BE2C (cell line): ENCODE results near the gene FHAD1.

ENCODE experiments used
- DNase-seq: peaks from one replicate; pipeline ENCODE4 v3.0.0-alpha.2; 2020
- H3K27me3 ChIP-seq: fragments of 250-450 bp; sonication (Bioruptor Pico); 2 replicates; pipeline ENCODE4 v1.5.1; 2020; ENCODE audit warnings: mild to moderate bottlenecking
- H3K36me3 ChIP-seq: fragments of 250-450 bp; sonication (Bioruptor Pico); 2 replicates; pipeline ENCODE4 v1.5.1; 2020; ENCODE audit warnings: mild to moderate bottlenecking
- H3K4me1 ChIP-seq: fragments of 250-450 bp; sonication (Bioruptor Pico); 2 replicates; pipeline ENCODE4 v1.5.1; 2020
- H3K4me3 ChIP-seq: 2 replicates; pipeline ENCODE4 v1.5.1; 2011; ENCODE audit warnings: low read depth, low read length
- H3K9me3 ChIP-seq: fragments of 250-450 bp; sonication (Bioruptor Pico); 2 replicates; pipeline ENCODE4 v1.5.1; 2020
- CTCF ChIP-seq: IDR thresholded peaks from 2 replicates; pipeline ENCODE4 v1.5.1; 2012; ENCODE audit warnings: mild to moderate bottlenecking, low read depth, low read length

Gene FHAD1

GRCh38 chr1:15345705-15346345, 98.8 kb downstream of the FHAD1 start:
- DNase-seq = no peak
- TF ChIP-seq CTCF = no peak
- Histone ChIP-seq H3K4me1 (no peaks in the 10 kb centered on the region), H3K9me3 (no peaks in the 10 kb centered on the region), H3K36me3 (no peaks in the 10 kb centered on the region), H3K27me3 (no peaks in the 10 kb centered on the region), H3K4me3 (no peak overlapping the region)

GRCh38 chr1:15346346-15347030, 99.5 kb downstream of the FHAD1 start:
- Histone ChIP-seq H3K4me3 (no peak overlapping the region), H3K36me3 (no peaks in the 10 kb centered on the region), H3K4me1 (no peaks in the 10 kb centered on the region), H3K9me3 (no peaks in the 10 kb centered on the region), H3K27me3 (no peaks in the 10 kb centered on the region)
- TF ChIP-seq CTCF = no peak
- no peak for DNase-seq

GRCh38 chr1:15347182-15347581, 100.2 kb downstream of the FHAD1 start:
- Histone ChIP-seq H3K27me3 (no peaks in the 10 kb centered on the region), H3K4me3 (no peak overlapping the region), H3K36me3 (no peaks in the 10 kb centered on the region), H3K4me1 (no peaks in the 10 kb centered on the region), H3K9me3 (no peaks in the 10 kb centered on the region)
- DNase-seq = no peak
- no peak for TF ChIP-seq CTCF

- no peaks in the 10 kb centered on the region for H3K4me1 ChIP-seq
- no peak for TF ChIP-seq CTCF
Measured at GRCh38 chr1:15348648-15349047, 101.6 kb downstream of the FHAD1 start.

GRCh38 chr1:15349133-15349532, 102.1 kb downstream of the FHAD1 start:
- no peak for DNase-seq
- Histone ChIP-seq H3K4me3 (no peak overlapping the region), H3K9me3 (no peaks in the 10 kb centered on the region), H3K4me1 (no peaks in the 10 kb centered on the region), H3K36me3 (no peaks in the 10 kb centered on the region), H3K27me3 (no peaks in the 10 kb centered on the region)
- TF ChIP-seq CTCF = no peak

More at GRCh38 chr1:15348648-15349047, 101.6 kb downstream of the FHAD1 start:
- Histone ChIP-seq H3K27me3 (no peaks in the 10 kb centered on the region), H3K4me3 (no peak overlapping the region), H3K36me3 (no peaks in the 10 kb centered on the region), H3K9me3 (no peaks in the 10 kb centered on the region)
- DNase-seq = no peak

GRCh38 chr1:15350151-15350550, 103.1 kb downstream of the FHAD1 start:
- H3K4me1 ChIP-seq = no peaks in the 10 kb centered on the region

More at GRCh38 chr1:15350151-15350550, 103.1 kb downstream of the FHAD1 start:
- TF ChIP-seq CTCF = no peak
- no peak for DNase-seq
- H3K9me3 ChIP-seq = no peaks in the 10 kb centered on the region
- H3K4me3 ChIP-seq = no peak overlapping the region
- H3K27me3 ChIP-seq = no peaks in the 10 kb centered on the region
- no peaks in the 10 kb centered on the region for H3K36me3 ChIP-seq
